HG03045 (cell line): Measurements from ENCODE around the gene CCDC137.

Source experiments
- ATAC-seq: cut with Tn5 transposase; IDR thresholded peaks from one replicate; pipeline ENCODE4 v1.9.1; 2021; ENCODE audit warnings: mild to moderate bottlenecking, moderate library complexity; ENCODE audit not compliant: unreplicated experiment

CCDC137 gene

DNA sequence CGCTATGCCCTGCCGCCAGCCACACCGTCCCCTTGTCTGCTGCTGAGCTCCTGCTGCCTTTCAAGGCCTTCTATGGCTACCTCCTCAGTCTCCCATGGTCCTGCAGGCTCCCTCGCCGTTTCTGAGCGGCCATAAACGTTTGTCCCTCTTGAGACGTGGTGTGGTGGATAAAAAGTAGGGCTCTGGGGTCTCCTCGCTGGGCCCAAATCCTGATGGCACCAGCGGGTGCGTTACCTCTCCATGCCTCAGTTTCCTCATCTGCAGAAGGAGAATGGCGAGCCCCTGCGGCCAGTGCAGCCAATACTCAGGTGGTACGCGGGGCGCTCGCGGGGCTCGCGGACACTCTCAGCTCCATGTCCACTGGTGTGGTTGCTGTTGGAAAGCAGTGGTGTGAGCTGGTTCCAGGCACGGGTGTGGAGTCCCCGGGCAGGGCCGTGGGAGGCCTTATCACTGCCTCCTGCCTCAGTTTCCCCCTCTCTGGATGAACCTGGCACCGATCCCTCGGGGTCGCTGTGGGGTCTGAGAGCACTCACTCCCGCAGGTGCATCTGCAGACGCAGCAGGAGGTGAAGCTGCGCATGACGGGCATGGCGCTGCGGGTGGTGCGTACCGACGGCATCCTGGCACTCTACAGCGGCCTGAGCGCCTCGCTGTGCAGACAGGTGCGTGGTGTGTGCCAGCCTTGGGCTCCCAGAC, 48.0 kb downstream of the CCDC137 start:
- ATAC-seq, result no peak

DNA sequence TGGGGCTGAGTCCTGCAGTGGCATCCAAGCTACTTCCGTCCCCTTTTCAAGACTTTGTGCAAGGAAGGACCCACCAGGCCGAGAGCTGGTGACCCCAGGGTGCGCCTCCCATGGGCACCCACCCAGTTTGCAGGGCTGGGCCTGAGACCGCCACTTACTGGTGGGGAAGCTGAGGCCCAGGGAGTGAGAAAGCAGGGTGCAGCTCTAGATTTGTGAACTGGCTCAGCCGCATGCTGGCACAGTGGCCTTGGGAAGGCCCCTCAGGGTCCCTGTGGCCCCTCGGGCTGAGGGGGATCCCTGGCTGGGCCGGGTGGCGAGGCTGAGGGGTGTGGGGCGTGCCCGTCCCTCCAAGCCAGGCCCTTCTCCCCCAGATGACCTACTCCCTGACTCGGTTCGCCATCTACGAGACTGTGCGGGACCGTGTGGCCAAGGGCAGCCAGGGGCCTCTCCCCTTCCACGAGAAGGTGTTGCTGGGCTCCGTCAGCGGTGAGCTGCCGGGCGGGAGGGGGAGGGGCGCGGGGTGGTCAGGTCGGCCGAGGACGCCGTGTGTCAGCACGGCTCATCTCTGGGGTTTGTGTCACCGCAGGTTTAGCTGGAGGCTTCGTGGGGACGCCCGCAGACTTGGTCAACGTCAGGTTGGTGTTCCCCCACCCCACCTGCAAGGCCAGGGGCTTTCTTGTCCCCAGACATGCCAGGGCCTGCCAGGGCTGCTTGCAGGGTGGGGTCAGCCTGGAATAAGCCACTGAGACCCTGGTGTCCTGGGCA, 48.8 kb downstream of the CCDC137 start:
- ATAC-seq, result no peak

DNA sequence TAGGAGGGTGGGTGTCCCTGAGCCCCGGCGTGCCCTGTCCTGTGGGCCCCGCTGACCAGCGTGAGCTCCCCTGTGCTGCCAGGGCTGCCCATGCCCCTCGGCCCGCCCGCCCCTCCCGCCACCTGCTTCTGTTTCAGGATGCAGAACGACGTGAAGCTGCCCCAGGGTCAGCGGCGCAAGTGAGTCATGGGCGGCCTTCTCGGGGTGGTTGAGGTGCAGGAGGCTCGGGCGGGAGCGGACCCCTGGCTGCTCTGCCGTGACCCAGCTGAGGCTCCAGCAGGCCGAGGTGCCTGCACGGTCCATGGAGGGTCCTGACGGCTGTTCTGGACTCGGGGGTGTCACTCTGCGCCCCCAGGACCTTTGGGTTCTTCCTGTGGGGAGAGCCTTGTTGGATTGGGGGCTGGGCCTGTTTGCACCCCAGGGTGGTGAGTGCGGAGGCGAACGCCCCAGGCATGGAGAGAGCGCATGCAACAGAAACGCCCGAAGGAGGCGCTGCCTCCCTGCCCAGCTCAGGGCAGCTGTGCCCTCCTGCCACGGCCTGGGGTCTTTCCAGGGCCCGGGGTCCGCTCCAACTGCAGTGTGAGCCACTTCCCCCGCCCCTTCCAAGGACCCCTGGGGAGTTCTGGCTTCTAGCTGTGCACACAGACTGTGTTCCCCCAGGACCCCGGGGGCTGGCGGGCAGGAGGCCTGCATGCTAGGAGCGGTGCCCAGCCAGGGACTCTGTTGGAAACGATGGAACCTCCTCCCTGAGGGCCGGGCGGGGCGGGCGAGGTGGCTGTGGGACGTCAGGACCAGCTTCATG, 49.5 kb downstream of the CCDC137 start:
- ATAC-seq, result no peak

DNA sequence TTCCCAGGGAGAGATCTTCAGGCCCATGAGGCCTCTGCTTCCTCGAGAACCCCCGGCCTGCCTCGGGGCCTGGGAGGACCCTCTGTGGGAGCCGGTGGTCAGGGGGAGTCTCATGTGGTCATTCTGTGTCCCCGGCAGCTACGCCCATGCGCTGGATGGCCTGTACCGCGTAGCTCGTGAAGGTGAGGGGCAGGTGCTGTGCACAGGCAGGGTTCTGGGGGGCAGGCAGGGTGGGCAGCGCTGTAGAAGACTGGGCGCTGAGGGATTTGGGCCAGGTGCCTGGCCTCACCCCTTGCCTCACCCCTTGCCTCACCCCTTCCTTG, 50.1 kb downstream of the CCDC137 start:
- ATAC-seq, result no peak

DNA sequence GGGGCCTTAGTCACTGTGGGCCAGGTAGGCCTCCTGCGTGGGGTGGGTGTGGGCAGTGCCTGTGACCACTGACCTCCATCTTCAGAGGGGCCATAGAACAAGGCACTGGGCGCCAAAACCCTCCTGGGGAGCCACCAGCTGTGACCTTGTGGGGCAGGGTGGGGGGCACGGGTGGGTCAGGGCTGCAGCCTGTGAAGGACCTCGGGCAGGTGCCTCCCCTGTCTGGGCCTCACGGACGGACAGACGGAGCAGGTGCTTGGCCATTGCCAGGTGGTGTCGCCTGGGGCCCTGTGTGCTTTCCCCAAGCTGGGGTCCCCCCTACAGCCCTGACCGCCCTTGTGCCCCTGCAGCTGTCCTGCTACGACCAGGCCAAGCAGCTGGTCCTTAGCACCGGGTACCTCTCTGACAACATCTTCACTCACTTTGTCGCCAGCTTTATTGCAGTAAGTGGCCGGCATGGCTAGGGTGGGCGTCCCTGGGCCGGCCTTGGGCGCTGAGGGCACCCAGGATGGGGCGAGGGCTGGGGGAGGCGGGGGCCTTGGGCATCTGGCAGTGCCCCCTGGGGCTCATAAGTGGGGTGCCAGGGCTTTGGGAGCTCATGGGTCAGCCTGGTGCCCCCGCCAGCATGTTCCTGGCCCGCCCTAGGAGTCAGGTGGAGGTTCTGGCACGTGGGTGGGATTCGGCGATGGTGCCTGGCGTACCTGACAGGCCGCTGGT, 50.7 kb downstream of the CCDC137 start:
- no peak for ATAC-seq

DNA sequence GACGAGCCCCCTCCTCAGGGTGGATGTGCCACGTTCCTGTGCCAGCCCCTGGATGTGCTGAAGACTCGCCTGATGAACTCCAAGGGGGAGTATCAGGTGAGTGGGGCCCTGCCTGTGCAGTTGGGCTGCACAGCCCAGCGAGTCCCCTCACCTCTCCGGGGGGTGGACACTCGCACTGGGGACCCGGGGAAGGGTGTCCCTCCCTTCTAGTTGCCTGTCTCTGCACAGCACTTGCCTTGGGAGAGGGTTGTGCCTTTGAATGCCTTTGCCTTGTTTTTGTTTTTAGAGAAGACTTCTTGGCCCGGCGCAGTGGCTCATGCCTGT, 51.2 kb downstream of the CCDC137 start:
- no peak for ATAC-seq

DNA sequence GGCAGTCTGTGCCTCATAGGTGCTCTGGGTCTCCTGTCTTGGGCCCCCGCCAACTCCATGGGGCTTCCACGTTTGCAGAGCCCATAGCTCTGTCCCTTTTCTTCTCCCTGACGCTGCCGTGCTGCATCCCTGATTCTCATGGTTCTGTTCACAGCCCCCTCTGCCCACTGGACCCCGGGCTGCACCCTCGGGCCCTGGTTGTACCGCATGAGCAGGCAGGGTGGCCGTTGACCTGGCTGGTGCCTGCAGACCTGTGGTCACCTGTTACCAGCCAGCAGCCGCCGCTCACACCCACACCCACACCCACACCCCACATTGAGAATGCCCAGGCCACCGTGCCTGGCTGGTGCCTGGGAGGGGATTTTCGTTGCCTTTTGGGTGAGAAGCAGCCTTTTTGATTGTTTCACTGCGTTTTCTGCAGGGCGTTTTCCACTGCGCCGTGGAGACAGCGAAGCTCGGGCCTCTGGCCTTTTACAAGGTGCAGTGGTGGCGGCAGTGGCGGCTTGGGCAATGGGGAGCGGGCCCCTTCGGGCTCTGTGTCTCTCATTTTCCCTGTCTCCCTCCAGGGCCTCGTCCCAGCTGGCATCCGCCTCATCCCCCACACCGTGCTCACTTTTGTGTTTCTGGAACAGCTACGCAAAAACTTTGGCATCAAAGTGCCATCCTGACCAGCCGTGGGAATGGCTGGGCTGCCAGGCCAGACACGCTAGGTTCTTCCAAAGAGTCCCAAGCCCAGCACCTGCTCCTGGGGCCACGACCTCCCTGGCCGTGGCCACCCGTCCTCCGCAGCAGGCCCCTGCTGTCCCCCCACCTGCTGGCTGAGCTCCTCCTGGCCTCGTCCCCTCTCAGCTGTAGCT, 53.1 kb downstream of the CCDC137 start:
- ATAC-seq, result no peak

DNA sequence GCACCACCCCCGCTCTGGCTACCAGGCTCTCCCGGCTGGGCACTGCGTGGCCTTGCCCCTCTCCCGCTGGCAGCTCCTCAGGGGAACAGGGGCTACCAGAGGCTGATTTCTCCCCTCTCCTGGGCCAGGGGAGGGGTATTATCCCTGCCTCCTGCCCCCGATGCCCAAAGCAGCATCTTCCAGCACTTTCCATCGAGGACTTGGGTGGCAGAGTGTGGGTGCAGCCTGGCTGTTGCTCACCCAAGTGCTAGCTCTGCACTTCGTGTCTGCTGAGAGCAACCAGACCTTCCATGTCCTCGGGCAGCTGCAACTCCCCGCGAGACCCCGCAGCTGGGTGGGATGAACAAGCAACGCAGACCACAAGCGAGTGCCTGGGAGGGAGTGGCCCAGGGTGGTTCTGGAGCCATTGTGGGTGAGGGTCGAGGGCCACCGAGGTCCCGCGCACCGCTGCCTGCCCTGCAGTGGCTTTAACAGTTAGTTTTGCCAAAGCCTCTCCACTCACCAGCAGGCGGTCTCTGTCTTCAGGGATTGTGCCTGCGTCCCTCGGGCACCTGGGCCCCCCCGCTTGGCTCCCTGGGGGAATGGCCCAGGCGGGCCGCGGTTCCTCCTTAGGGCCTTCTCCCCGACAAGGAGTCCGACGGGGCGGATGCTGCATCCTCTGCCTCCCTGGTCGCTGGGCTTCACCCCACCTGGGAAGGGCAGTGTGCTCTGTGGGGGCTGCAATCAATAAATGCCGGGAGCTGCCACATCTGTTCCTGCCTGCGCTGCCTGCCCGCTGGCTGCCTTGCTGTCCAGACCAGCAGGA, 53.9 kb downstream of the CCDC137 start:
- no peak for ATAC-seq

DNA sequence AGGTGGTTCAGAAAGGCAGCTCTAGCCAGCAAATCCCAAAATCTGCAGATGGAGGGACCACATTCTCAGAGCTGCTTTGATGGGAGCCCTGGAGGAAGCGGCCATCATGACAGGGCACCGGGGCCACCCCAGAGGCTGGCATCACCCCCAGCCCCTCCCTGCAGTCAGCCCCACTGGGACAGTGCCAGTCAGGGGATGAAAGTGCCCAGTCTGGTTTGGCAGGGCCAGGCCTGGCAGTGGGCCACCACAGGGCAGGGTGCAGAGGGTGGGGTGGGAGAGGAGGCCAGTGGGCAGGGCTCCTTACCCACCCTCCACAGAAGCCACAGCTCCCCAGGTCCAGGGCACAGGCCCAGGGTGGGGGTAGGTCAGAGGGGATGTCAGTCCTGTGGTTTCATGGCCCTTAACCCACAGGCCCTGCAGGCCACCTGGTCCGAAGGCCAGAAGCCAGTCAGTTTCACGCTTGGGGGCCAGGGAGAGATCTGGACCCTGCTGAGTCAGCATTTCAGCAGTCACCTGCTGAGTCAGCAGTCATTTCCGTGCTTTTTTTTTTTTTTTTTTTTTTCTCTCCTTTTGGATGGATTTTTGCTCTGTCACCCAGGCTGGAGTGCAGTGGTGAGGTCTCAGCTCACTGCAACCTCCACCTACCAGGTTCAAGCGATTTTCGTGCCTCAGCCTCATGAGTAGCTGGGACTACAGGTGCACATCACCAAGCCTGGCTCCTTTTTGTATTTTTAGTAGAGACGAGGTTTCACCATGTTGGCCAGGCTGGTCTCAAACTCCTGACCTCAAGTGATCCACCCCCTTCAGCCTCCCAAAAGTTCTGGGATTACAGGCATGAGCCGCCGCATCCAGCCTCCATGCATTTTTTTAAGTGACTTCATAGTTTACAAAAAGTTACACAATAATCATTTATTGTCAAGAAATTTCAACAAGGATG, 55.9 kb downstream of the CCDC137 start:
- ATAC-seq, result no peak
